HUES6 (cell line): ENCODE data around the gene BRD1.
"Not testable (repeated sequence)": the region's sequence is repeated elsewhere in the genome, so short reads cannot be mapped to it uniquely, and the experiment has no call there.

Experiments
- H3K27ac ChIP-seq: 2 replicates; pipeline ENCODE4 v1.7.0; 2013; ENCODE audit warnings: low read depth, mild to moderate bottlenecking, low read length, inconsistent platforms
- H3K27me3 ChIP-seq: 2 replicates; pipeline ENCODE4 v1.6.1; 2013; ENCODE audit warnings: low read length; ENCODE audit not compliant: control insufficient read depth, insufficient read depth
- H3K36me3 ChIP-seq: 2 replicates; pipeline ENCODE4 v1.6.1; 2013; ENCODE audit warnings: low read length; ENCODE audit not compliant: control insufficient read depth, insufficient read depth
- H3K4me1 ChIP-seq: 2 replicates; pipeline ENCODE4 v1.6.1; 2013; ENCODE audit warnings: low read length; ENCODE audit not compliant: control insufficient read depth, insufficient read depth
- H3K4me3 ChIP-seq: 2 replicates; pipeline ENCODE4 v1.5.1; 2013; ENCODE audit warnings: low read depth, low read length
- H3K9ac ChIP-seq: one replicate; pipeline ENCODE4 v1.6.1; 2013; ENCODE audit warnings: mild to moderate bottlenecking, low read length
- H3K9me3 ChIP-seq: 2 replicates; pipeline ENCODE4 v1.6.1; 2013; ENCODE audit warnings: low read depth, low read length; ENCODE audit not compliant: control insufficient read depth, insufficient read depth

Gene BRD1

GRCh38 chr22:49824185-49824925 is 3.3 kb downstream of the BRD1 start:
- H3K27ac ChIP-seq, result no peak overlapping the region
- H3K4me3 ChIP-seq, result peak overlapping the region; percentile 85; the same call in 1 of the 2 replicates
- no peak overlapping the region for H3K9ac ChIP-seq
- no peaks in the 10 kb centered on the region for H3K27me3 ChIP-seq
- peaks cover 18% of the 10 kb centered on the region for H3K4me1 ChIP-seq
- H3K36me3 ChIP-seq, result peaks cover 48% of the 10 kb centered on the region
- H3K9me3 ChIP-seq, result peaks cover 5% of the 10 kb centered on the region

GRCh38 chr22:49823289-49824045 is 4.2 kb downstream of the BRD1 start:
- no peak overlapping the region for H3K27ac ChIP-seq
- peaks cover 48% of the 10 kb centered on the region for H3K36me3 ChIP-seq
- no peak overlapping the region for H3K4me3 ChIP-seq
- no peaks in the 10 kb centered on the region for H3K9me3 ChIP-seq
- H3K4me1 ChIP-seq, result peaks cover 18% of the 10 kb centered on the region
- no peak overlapping the region for H3K9ac ChIP-seq
- H3K27me3 ChIP-seq, result no peaks in the 10 kb centered on the region

- H3K4me1 ChIP-seq, result peaks cover 18% of the 10 kb centered on the region
- not testable (repeated sequence) for H3K27me3 ChIP-seq, H3K9ac ChIP-seq, H3K27ac ChIP-seq, H3K4me3 ChIP-seq, H3K9me3 ChIP-seq
- peaks cover 63% of the 10 kb centered on the region for H3K36me3 ChIP-seq
These were observed 5.9 kb downstream of the BRD1 start for GRCh38 chr22:49821741-49822140.

- Histone ChIP-seq H3K4me1 (peaks cover 14% of the 10 kb centered on the region), H3K36me3 (peaks cover 70% of the 10 kb centered on the region), H3K4me3 (no peak overlapping the region)
These were observed 6.7 kb downstream of the BRD1 start for GRCh38 chr22:49820984-49821383.

GRCh38 chr22:49817359-49817758 is 10.3 kb downstream of the BRD1 start:
- H3K9ac ChIP-seq, result no peak overlapping the region
- no peak overlapping the region for H3K27ac ChIP-seq
- H3K4me1 ChIP-seq, result no peaks in the 10 kb centered on the region
- H3K4me3 ChIP-seq, result no peak overlapping the region
- H3K36me3 ChIP-seq, result peaks cover 60% of the 10 kb centered on the region
- no peaks in the 10 kb centered on the region for H3K27me3 ChIP-seq
- H3K9me3 ChIP-seq, result no peaks in the 10 kb centered on the region

More at GRCh38 chr22:49820984-49821383, 6.7 kb downstream of the BRD1 start:
- H3K9me3 ChIP-seq, result no peaks in the 10 kb centered on the region
- no peaks in the 10 kb centered on the region for H3K27me3 ChIP-seq
- no peak overlapping the region for H3K27ac ChIP-seq
- no peak overlapping the region for H3K9ac ChIP-seq

GRCh38 chr22:49815641-49816091 is 12.0 kb downstream of the BRD1 start:
- H3K4me3 ChIP-seq, result no peak overlapping the region
- H3K27ac ChIP-seq, result no peak overlapping the region
- no peaks in the 10 kb centered on the region for H3K9me3 ChIP-seq
- peaks cover 52% of the 10 kb centered on the region for H3K36me3 ChIP-seq
- no peaks in the 10 kb centered on the region for H3K27me3 ChIP-seq
- no peaks in the 10 kb centered on the region for H3K4me1 ChIP-seq
- no peak overlapping the region for H3K9ac ChIP-seq

- Histone ChIP-seq H3K4me3 (no peak overlapping the region), H3K9me3 (no peaks in the 10 kb centered on the region), H3K27ac (no peak overlapping the region), H3K9ac (no peak overlapping the region), H3K4me1 (no peaks in the 10 kb centered on the region), H3K27me3 (no peaks in the 10 kb centered on the region), H3K36me3 (peaks cover 46% of the 10 kb centered on the region)
These were observed 12.8 kb downstream of the BRD1 start for GRCh38 chr22:49814856-49815255.

GRCh38 chr22:49814164-49814686 is 13.4 kb downstream of the BRD1 start:
- H3K27me3 ChIP-seq, result no peaks in the 10 kb centered on the region
- H3K4me3 ChIP-seq, result no peak overlapping the region
- no peak overlapping the region for H3K27ac ChIP-seq
- H3K9ac ChIP-seq, result no peak overlapping the region
- H3K36me3 ChIP-seq, result peaks cover 46% of the 10 kb centered on the region
- no peaks in the 10 kb centered on the region for H3K4me1 ChIP-seq
- no peaks in the 10 kb centered on the region for H3K9me3 ChIP-seq

GRCh38 chr22:49812838-49813237 is 14.8 kb downstream of the BRD1 start:
- Histone ChIP-seq H3K27me3 (no peaks in the 10 kb centered on the region), H3K4me1 (no peaks in the 10 kb centered on the region), H3K9me3 (no peaks in the 10 kb centered on the region), H3K36me3 (peaks cover 41% of the 10 kb centered on the region), H3K27ac (no peak overlapping the region), H3K4me3 (no peak overlapping the region), H3K9ac (no peak overlapping the region)

- peaks cover 28% of the 10 kb centered on the region for H3K36me3 ChIP-seq
- no peak overlapping the region for H3K9ac ChIP-seq
- no peaks in the 10 kb centered on the region for H3K27me3 ChIP-seq
- no peak overlapping the region for H3K27ac ChIP-seq
- no peak overlapping the region for H3K4me3 ChIP-seq
- peaks cover 3% of the 10 kb centered on the region; the same call in 1 of the 2 replicates for H3K9me3 ChIP-seq
- no peaks in the 10 kb centered on the region for H3K4me1 ChIP-seq
These were observed 16.5 kb downstream of the BRD1 start for GRCh38 chr22:49811020-49811791.
